Measurements from ENCODE around the gene TRNP1.

DNA sequence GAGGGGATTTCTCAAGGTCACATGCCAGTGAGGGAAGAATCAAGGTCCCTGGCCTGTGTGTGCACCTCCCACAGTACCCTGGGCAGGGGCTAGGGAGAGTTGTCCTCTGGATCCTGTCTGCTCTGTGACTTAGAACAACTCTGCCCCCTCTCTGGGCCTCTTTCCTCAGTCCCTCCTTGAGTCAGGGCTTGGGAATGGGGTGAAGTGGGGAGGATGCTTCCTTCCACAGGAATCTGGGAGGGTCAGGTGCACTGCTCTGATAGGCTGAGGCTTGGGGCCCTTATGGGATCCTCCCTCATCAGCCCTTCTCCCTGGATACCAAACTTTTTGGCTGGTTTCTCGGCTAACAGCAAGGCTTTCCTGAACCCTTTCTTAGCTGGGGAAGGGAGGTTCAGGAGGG, 2.5 kb downstream of the TRNP1 start:
- TF ChIP-seq EZH2 (IDR thresholded peaks at IDR 0.05; ENCODE audit: insufficient read depth, low read length) = no peak
- TF ChIP-seq, protein P1, sequence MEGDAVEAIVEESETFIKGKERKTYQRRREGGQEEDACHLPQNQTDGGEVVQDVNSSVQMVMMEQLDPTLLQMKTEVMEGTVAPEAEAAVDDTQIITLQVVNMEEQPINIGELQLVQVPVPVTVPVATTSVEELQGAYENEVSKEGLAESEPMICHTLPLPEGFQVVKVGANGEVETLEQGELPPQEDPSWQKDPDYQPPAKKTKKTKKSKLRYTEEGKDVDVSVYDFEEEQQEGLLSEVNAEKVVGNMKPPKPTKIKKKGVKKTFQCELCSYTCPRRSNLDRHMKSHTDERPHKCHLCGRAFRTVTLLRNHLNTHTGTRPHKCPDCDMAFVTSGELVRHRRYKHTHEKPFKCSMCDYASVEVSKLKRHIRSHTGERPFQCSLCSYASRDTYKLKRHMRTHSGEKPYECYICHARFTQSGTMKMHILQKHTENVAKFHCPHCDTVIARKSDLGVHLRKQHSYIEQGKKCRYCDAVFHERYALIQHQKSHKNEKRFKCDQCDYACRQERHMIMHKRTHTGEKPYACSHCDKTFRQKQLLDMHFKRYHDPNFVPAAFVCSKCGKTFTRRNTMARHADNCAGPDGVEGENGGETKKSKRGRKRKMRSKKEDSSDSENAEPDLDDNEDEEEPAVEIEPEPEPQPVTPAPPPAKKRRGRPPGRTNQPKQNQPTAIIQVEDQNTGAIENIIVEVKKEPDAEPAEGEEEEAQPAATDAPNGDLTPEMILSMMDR (IDR thresholded peaks at IDR 0.05; ENCODE audit: insufficient read depth, low read depth, low read length) = no peak

Measured in astrocyte (in vitro differentiated cells and primary cell).